Neutrophil (primary cell): Measurements from ENCODE around the gene MAP7D3.

ENCODE experiments used
- H3K27ac ChIP-seq: fragments of 200-600 bp; sonication (generic); 2 replicates; pipeline ENCODE4 v1.5.1; 2016; ENCODE audit warnings: mild to moderate bottlenecking, moderate library complexity
- H3K27me3 ChIP-seq: fragments of 200-600 bp; sonication (generic); 2 replicates; pipeline ENCODE4 v1.6.0; 2016; ENCODE audit warnings: mild to moderate bottlenecking
- H3K36me3 ChIP-seq: fragments of 200-600 bp; sonication (generic); 2 replicates; pipeline ENCODE4 v1.5.1; 2017
- H3K4me1 ChIP-seq, 2 experiments: fragments of 200-600 bp in 1 of 2; sonication (generic) in 1 of 2; 1 replicate in 1 of 2; 2 replicates in 1 of 2; pipeline versions ENCODE4 v1.5.1 to v1.6.1; 2013 to 2016; ENCODE audit warnings: low read depth in 1 of 2, low read length in 1 of 2, mild to moderate bottlenecking in 1 of 2, moderate library complexity in 1 of 2; ENCODE audit not compliant: control insufficient read depth in 1 of 2, insufficient read depth in 1 of 2
- H3K4me3 ChIP-seq, 2 experiments: fragments of 200-600 bp in 1 of 2; sonication (generic) in 1 of 2; 1 replicate in 1 of 2; 2 replicates in 1 of 2; pipeline ENCODE4 v1.5.1; 2013 to 2016; ENCODE audit warnings: low read depth in 1 of 2, low read length in 1 of 2, mild to moderate bottlenecking in 1 of 2, moderate library complexity in 1 of 2
- H3K9me3 ChIP-seq: fragments of 200-600 bp; sonication (generic); 2 replicates; pipeline ENCODE4 v1.5.1; 2016
- CTCF ChIP-seq: fragments of 200-600 bp; sonication (generic); IDR thresholded peaks from 2 replicates; pipeline ENCODE4 v1.5.1; 2016; ENCODE audit warnings: antibody characterized with exemption

The MAP7D3 gene

GRCh38 chrX:136192135-136192534 lies 59.1 kb downstream of the MAP7D3 start:
- Histone ChIP-seq H3K4me1 (peaks cover 5 to 7% of the 10 kb centered on the region in 2 experiments), H3K9me3 (no peaks in the 10 kb centered on the region), H3K4me3 (no peak overlapping the region), H3K36me3 (no peaks in the 10 kb centered on the region), H3K27ac (no peak overlapping the region), H3K27me3 (no peaks in the 10 kb centered on the region)
- TF ChIP-seq CTCF = no peak

GRCh38 chrX:136191171-136191570 lies 60.0 kb downstream of the MAP7D3 start:
- Histone ChIP-seq H3K27me3 (no peaks in the 10 kb centered on the region), H3K9me3 (no peaks in the 10 kb centered on the region), H3K4me1 (peaks cover 5 to 7% of the 10 kb centered on the region in 2 experiments), H3K27ac (no peak overlapping the region), H3K4me3 (no peak overlapping the region), H3K36me3 (no peaks in the 10 kb centered on the region)
- TF ChIP-seq CTCF = no peak

GRCh38 chrX:136190038-136190713 lies 61.0 kb downstream of the MAP7D3 start:
- no peaks in the 10 kb centered on the region for H3K9me3 ChIP-seq
- H3K27ac ChIP-seq = no peak overlapping the region
- no peaks in the 10 kb centered on the region for H3K27me3 ChIP-seq
- peaks cover 5 to 7% of the 10 kb centered on the region in 2 experiments for H3K4me1 ChIP-seq
- TF ChIP-seq CTCF = no peak
- H3K4me3 ChIP-seq = no peak overlapping the region
- no peaks in the 10 kb centered on the region for H3K36me3 ChIP-seq

GRCh38 chrX:136189222-136189621 lies 62.0 kb downstream of the MAP7D3 start:
- no peak overlapping the region for H3K4me3 ChIP-seq
- H3K27ac ChIP-seq = no peak overlapping the region
- H3K9me3 ChIP-seq = no peaks in the 10 kb centered on the region
- no peaks in the 10 kb centered on the region for H3K27me3 ChIP-seq
- no peak for TF ChIP-seq CTCF
- peaks cover 5 to 7% of the 10 kb centered on the region in 2 experiments for H3K4me1 ChIP-seq
- no peaks in the 10 kb centered on the region for H3K36me3 ChIP-seq

GRCh38 chrX:136186023-136186413 lies 65.2 kb downstream of the MAP7D3 start:
- no peak overlapping the region for H3K27ac ChIP-seq
- no peaks in the 10 kb centered on the region for H3K9me3 ChIP-seq
- no peak overlapping the region for H3K4me3 ChIP-seq

More at GRCh38 chrX:136186023-136186413, 65.2 kb downstream of the MAP7D3 start:
- Histone ChIP-seq H3K36me3 (no peaks in the 10 kb centered on the region), H3K4me1 (no peaks in the 10 kb centered on the region), H3K27me3 (no peaks in the 10 kb centered on the region)
- no peak for TF ChIP-seq CTCF
